Activated CD4-positive, alpha-beta memory T cell treated with anti-CD3 and anti-CD28 coated beads, Interleukin-2, amount 10 ng/mL, durations not matched to agents 7 days and 5 days (primary cell): ENCODE results near the gene ARID1B. TPM values are rescaled to one million over a fixed set of nuclear protein-coding genes. Genes with fewer than 3 reads are reported as not detected.

Experiments used
- CTCF ChIA-PET: fragments of 350-600 bp; sonication (Branson Sonifier 250); formaldehyde crosslinking; loops from one replicate; lab custom pipeline; 2021; ENCODE audit warnings: antibody characterized with exemption, inconsistent platforms; lab: Charles Lee
- POLR2A ChIA-PET: fragments of 350-600 bp; sonication (Branson Sonifier 250); formaldehyde crosslinking; loops from one replicate; lab custom pipeline; 2021; ENCODE audit warnings: antibody characterized with exemption; lab: Charles Lee
- DNase-seq: peaks from one replicate; pipeline ENCODE4 v3.0.0-alpha.2; 2020
- H3K27ac Mint-ChIP-seq: one replicate; pipeline ENCODE4 v1.8.0; 2021; ENCODE audit warnings: mild to moderate bottlenecking, mixed read lengths
- H3K27me3 Mint-ChIP-seq: one replicate; pipeline ENCODE4 v1.8.0; 2021; ENCODE audit warnings: mixed read lengths
- H3K36me3 Mint-ChIP-seq: one replicate; pipeline ENCODE4 v1.8.0; 2021; ENCODE audit warnings: low read depth, mixed read lengths
- H3K4me1 Mint-ChIP-seq: one replicate; pipeline ENCODE4 v1.8.0; 2021; ENCODE audit warnings: mixed read lengths
- H3K4me3 Mint-ChIP-seq: one replicate; pipeline ENCODE4 v1.8.0; 2021; ENCODE audit warnings: mild to moderate bottlenecking, mixed read lengths
- H3K9me3 Mint-ChIP-seq: one replicate; pipeline ENCODE4 v1.8.0; 2021; ENCODE audit warnings: mixed read lengths
- total RNA-seq, 2 experiments: library from RNA; stranded (reverse); gene quantifications; one replicate each; pipeline ENCODE4 v1.2.3, GENCODE V29; 2021

The ARID1B gene
- total RNA-seq, 2 experiments from 2014 or later: 63.4 to 65.5 TPM

DNA sequence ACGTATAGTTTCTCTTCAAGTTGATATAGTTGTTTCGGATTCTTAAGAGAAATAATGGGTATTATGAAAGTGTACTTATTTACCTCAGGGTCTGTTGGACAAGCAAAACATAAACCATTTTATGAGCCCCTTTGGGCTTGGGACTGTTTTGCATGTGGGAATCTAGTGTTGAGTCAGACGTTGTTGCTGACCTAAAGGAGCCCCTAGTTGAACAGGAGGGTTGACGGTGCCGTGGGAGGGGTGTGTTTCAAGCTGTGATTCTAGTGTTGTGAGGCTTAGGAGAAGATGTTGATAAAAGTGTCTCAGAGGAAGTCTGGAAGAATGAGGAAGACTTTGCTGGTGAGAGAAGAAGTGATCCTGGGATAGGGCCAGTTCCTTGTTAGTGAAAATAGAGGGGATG, 140.0 kb downstream of the ARID1B start:
- CTCF ChIA-PET: no interaction called here
- H3K27ac Mint-ChIP-seq: no peak overlapping the region

DNA sequence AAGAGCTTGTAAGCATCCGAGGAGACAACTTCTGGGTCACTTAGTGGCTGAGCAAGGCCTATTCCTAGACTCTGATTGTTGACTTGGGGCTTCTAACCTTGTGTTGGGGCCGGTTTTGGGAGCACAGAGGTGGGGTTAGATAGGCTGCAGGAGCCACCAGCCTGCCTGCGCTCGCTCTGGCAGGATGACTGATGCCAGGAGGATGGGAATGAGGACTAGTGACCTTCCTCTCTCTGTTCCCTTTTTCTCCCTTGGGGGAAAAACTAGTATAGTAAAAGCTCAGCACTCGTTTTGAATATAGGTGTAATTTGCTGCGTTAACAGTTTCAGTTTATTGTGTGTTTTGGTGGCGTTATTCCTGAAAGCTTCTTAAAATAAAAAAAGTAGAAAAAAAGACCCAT, 141.5 kb downstream of the ARID1B start:
- peaks cover 7% of the 10 kb centered on the region for H3K4me1 Mint-ChIP-seq
- CTCF ChIA-PET: no interaction called here
- no peak overlapping the region for H3K27ac Mint-ChIP-seq
- H3K36me3 Mint-ChIP-seq: peaks cover 12% of the 10 kb centered on the region
- POLR2A ChIA-PET: interaction anchor here (0.6 kb wide), 1 partner anchor 20 kb away, joined by 3 read pairs; no protein-coding TSS in a partner anchor
- no peaks in the 10 kb centered on the region for H3K27me3 Mint-ChIP-seq
- no peak overlapping the region for H3K4me3 Mint-ChIP-seq
- H3K9me3 Mint-ChIP-seq: no peaks in the 10 kb centered on the region
- no peak for DNase-seq

More for the DNA sequence above, 140.0 kb downstream of the ARID1B start:
- Mint-ChIP-seq H3K4me3 (no peak overlapping the region), H3K36me3 (peaks cover 10% of the 10 kb centered on the region), H3K27me3 (no peaks in the 10 kb centered on the region), H3K4me1 (peaks cover 14% of the 10 kb centered on the region), H3K9me3 (no peaks in the 10 kb centered on the region)
- DNase-seq: no peak
- POLR2A ChIA-PET: no interaction called here

DNA sequence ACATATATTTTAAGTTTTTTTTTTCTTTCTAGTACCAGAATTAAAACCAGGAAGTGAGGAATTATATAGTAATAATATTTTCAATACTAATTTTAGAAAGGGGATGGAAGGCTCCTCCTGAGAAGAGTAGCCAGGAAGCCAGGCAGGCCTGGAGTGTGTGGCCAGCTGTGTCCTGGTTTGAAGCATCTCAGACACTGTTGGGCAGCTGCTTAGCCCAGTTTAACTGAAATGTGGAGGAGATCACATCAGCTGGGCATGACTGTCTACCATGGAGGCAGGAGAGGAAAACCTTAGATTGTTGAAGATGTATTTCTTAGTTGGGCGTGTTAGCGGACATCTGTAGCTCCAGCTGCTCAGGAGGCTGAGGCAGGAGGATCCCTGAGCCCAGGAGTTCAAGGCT, 142.2 kb downstream of the ARID1B start:
- ChIA-PET POLR2A (no interaction called here), CTCF (no interaction called here)
- no peaks in the 10 kb centered on the region for H3K9me3 Mint-ChIP-seq
- no peak overlapping the region for H3K4me3 Mint-ChIP-seq
- H3K27ac Mint-ChIP-seq: no peak overlapping the region
- DNase-seq: no peak
- peaks cover 5% of the 10 kb centered on the region for H3K4me1 Mint-ChIP-seq
- H3K36me3 Mint-ChIP-seq: peaks cover 7% of the 10 kb centered on the region
- H3K27me3 Mint-ChIP-seq: no peaks in the 10 kb centered on the region

DNA sequence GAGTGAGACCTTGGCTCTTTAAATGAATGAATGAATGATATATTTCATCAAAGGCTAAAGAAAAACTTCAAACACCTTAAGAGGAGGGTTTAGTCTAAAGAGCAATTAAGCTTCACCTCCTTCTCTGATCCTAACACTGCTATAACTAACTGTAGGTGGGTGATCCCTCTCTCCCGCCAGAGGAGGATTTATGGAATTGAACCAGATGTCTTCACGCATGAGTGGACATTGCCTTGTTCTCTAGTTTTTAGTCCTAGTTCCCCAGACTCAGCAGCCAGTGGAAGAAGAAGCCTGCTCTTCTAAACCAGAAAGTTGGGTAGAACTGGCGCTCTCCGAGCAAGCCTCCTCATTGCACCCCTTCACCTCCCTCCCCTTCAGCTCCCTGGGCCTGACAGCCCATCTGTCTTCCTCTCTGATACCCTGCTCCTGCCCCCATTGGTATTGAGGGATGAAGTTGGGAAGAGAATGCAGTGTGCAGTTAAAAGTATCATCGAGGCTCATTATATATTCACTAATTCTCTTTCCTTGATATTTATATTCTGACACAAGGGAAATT, 142.7 kb downstream of the ARID1B start:
- Mint-ChIP-seq H3K27me3 (no peaks in the 10 kb centered on the region), H3K4me3 (no peak overlapping the region), H3K36me3 (peaks cover 5% of the 10 kb centered on the region), H3K27ac (no peak overlapping the region), H3K9me3 (no peaks in the 10 kb centered on the region), H3K4me1 (peaks cover 5% of the 10 kb centered on the region)
- ChIA-PET POLR2A (no interaction called here), CTCF (no interaction called here)
- no peak for DNase-seq

DNA sequence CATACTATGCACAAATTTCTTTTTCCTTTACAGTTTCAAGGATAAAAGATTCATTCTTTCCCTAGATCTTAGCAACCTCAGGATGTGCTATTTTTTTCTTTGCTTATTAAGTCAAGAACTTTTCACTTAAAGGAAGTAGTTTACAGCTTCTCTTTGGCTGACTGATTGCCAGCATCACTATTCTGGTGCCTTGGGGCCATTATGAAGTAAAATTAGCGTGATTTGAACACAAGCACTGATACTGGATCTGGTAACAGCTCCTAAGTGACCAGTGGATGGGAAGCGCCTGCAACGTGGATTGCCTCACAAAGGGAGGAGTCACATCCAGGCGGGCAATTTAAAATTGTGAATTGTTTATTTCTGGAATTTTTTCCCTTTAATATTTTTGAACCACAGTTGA, 147.1 kb downstream of the ARID1B start:
- H3K27me3 Mint-ChIP-seq: no peaks in the 10 kb centered on the region
- H3K4me3 Mint-ChIP-seq: no peak overlapping the region
- POLR2A ChIA-PET: no interaction called here
- H3K36me3 Mint-ChIP-seq: peaks cover 18% of the 10 kb centered on the region
- peaks cover 19% of the 10 kb centered on the region for H3K4me1 Mint-ChIP-seq
- H3K9me3 Mint-ChIP-seq: no peaks in the 10 kb centered on the region
- no peak for DNase-seq
- CTCF ChIA-PET: interaction anchor here (0.6 kb wide), 1 partner anchor 28 kb away, joined by 3 read pairs; no protein-coding TSS in a partner anchor
- no peak overlapping the region for H3K27ac Mint-ChIP-seq

DNA sequence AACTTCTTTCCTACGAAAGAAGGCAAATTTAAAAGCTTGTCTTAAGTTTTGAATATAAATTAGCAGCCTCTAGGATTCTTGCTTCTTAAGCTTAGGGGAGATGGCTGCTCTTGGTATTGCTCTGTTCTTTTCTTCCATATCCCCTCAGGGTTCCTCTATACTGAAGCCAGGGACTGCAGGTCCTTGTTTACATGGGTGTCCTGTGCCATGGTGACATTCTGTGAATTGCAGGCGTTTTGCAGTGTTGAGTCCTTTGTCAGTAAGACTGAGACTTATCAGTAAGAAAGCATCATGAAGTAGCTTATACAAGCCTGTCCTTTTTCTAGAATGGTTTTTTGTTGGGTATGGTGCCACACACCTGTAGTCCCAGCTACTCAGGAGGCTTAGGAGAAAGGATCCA, 147.8 kb downstream of the ARID1B start:
- CTCF ChIA-PET: interaction anchor here (0.6 kb wide), 1 partner anchor 29 kb away, joined by 3 read pairs; no protein-coding TSS in a partner anchor
- no peak for DNase-seq
- Mint-ChIP-seq H3K36me3 (peaks cover 19% of the 10 kb centered on the region), H3K4me3 (no peak overlapping the region), H3K27me3 (no peaks in the 10 kb centered on the region), H3K27ac (no peak overlapping the region), H3K4me1 (peaks cover 19% of the 10 kb centered on the region), H3K9me3 (no peaks in the 10 kb centered on the region)
- POLR2A ChIA-PET: interaction anchor here (0.6 kb wide), 1 partner anchor 299 kb away, joined by 3 read pairs; no protein-coding TSS in a partner anchor

DNA sequence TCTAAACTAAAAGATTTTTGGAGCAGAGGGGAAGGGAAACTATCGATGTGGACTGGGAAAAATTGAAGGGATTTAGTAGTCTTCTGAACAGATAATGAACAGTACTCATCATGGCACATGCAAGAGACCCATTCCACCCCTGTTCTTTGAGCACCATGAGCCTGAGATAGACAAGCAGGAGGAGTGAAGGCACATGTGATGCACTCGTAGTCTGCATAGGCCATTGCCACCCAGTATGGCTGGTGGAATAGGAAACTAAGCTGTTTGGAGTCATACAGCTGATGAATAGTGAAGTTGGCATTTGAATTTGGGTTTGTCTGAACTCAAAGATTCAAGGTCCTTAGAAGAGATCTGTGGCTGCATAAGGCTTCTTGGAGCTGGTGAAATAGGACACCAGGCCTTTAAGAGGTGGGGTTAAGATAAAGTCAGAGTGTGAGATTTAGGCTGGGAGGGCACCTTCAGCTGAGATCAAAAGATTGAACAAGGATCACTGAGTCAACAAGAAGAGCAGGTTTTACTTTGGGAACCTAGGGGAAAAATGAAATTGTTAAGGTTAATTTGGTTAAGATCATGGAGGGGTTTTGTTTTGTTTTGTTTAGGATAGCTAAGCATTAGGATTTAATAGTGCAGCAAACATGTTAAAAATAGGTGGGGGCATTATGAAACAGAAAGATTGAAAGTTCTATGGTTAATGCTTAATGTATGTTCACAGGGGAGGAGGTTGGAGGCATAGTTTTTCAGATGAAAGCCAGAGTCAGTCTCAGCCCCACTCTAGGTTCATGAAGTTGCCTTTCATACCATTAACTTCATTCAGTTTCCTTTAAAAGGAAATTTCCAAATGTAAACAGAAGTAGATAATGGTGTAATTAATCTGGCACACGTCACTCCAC, 148.8 kb downstream of the ARID1B start:
- Mint-ChIP-seq H3K27me3 (no peaks in the 10 kb centered on the region), H3K4me3 (no peak overlapping the region), H3K36me3 (peaks cover 23% of the 10 kb centered on the region), H3K27ac (no peak overlapping the region), H3K9me3 (no peaks in the 10 kb centered on the region), H3K4me1 (peaks cover 21% of the 10 kb centered on the region)
- ChIA-PET POLR2A (no interaction called here), CTCF (no interaction called here)
- DNase-seq: no peak

DNA sequence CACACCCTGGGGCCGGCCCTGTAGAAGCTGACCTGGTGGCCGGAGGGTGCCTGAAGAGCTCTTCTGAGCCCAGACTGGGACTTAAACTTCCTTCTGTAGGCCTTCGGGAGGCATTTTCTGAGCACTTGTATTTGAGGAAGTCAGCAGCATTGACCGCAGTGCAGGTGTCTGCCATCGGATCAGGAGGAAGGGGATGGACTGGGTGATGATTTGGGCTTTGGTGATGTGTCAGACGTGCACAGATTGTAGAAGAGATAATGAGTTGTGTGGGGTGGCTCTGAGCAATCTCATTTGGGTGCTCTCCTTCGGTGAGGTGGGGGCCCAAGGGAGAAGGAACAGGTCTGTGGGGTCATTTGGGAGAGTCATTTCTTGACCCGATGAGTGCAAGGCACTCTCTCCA, 150.9 kb downstream of the ARID1B start:
- ChIA-PET POLR2A (interaction anchor here (0.7 kb wide), 1 partner anchor 13 kb away, joined by 3 read pairs; no protein-coding TSS in a partner anchor), CTCF (no interaction called here)
- Mint-ChIP-seq H3K4me1 (peaks cover 29% of the 10 kb centered on the region), H3K27ac (no peak overlapping the region), H3K36me3 (peaks cover 17% of the 10 kb centered on the region), H3K9me3 (no peaks in the 10 kb centered on the region), H3K4me3 (no peak overlapping the region), H3K27me3 (no peaks in the 10 kb centered on the region)
- DNase-seq: no peak

DNA sequence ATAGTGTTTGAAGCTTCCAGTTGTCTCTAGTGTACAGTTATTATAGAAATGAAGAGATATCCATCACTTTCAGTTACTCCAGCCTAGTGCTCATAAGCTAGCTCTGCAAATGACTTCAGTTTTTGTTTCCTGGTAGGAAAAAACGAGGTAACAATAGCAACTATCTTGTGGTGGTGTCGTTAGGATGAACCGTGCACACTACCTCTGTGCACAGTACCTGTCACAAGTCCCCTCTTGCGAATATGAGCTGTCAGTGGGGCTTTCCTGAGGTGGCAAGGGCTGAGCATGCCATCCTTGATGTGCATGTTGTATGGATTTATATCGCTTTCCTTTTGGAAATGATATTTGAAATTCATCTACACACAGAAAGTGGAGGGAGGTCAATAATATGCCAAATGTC, 151.8 kb downstream of the ARID1B start:
- Mint-ChIP-seq H3K4me3 (no peak overlapping the region), H3K27ac (no peak overlapping the region), H3K36me3 (peaks cover 17% of the 10 kb centered on the region), H3K27me3 (no peaks in the 10 kb centered on the region), H3K4me1 (peaks cover 29% of the 10 kb centered on the region), H3K9me3 (no peaks in the 10 kb centered on the region)
- ChIA-PET CTCF (no interaction called here), POLR2A (no interaction called here)
- DNase-seq: no peak

DNA sequence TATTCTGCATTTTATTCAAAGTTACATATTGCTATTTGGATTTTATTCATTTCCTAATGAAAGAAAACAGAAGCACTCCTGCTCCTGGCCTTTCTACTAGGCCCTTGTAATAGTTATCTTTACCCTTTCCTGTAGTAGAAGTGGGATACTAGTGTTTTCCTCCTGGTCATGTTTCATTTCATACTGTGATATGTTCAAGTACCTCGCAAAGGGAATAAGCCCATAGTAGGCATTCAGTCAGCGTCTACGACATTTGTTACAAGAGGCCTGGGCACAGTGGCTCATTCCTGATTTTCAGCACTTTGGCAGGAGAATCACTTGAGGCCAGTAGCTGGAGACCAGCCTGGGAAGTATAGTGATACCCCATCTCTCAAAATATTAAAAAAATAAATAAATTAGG, 154.1 kb downstream of the ARID1B start:
- Mint-ChIP-seq H3K9me3 (no peaks in the 10 kb centered on the region), H3K4me3 (no peak overlapping the region), H3K4me1 (peaks cover 25% of the 10 kb centered on the region), H3K27me3 (no peaks in the 10 kb centered on the region), H3K36me3 (peaks cover 25% of the 10 kb centered on the region), H3K27ac (no peak overlapping the region)
- no peak for DNase-seq
- ChIA-PET POLR2A (no interaction called here), CTCF (no interaction called here)

DNA sequence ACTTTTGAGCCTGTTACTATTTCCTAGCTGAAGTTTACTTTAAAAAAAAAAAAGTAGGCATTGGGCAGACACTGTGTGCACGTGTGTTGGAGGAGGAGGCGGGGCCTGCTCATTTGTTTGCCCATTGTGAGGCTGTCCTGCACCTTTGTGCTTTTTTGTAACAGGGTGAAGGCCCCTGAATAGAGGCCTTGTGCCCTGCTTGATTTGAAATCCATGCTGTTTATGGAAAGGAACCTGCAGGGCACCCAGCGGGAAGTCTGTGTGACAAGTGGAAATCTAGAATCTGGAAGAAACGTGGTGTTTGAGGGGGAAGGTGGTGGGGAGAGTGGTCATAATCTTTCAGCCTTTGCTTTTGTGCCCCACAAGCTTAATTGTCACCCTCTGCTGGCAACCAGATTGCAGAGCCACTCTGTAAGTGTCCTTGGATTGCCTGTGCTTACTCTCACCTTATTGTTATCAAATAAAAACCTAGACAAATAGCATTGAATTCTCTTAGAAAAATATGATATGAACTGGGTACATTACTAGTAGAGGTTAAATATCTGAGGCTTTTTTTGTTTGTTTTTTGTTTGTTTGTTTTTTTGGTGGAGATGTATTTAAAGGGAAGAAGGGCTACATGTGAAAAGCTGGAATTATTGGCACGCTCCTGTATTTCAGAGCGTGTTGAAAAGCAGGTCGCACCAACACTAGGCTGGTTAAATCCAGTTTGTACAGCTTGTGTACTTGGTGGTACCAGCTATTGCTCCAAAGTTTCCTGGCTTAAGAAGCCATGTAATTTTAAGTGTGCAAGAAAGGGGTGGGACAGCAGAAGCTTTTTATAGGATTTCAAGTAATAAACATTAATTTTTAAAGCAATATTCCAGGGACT, 156.3 kb downstream of the ARID1B start:
- H3K4me1 Mint-ChIP-seq: peaks cover 22% of the 10 kb centered on the region
- no peak overlapping the region for H3K4me3 Mint-ChIP-seq
- H3K27me3 Mint-ChIP-seq: no peaks in the 10 kb centered on the region
- ChIA-PET POLR2A (no interaction called here), CTCF (no interaction called here)
- no peaks in the 10 kb centered on the region for H3K9me3 Mint-ChIP-seq
- H3K36me3 Mint-ChIP-seq: peaks cover 28% of the 10 kb centered on the region
- H3K27ac Mint-ChIP-seq: no peak overlapping the region
- DNase-seq: no peak

DNA sequence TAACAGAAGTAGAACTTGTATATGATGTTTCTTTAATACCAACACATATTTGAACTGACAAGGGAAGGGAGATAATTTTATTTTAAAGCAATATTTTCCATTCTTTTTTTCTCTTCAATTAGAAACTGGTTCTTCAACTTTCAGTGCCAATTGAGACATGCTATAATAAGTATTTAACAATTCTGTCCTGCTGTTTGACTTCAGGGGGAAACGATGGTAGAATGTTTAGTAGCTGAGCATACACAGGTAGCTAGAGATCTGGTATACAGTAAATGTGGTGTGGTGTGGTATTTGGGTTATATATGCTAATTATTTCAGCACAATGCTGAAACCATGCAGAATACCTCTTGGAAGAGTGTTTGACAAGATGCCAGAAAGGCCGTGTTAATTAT, 156.9 kb downstream of the ARID1B start:
- POLR2A ChIA-PET: no interaction called here
- Mint-ChIP-seq H3K27me3 (no peaks in the 10 kb centered on the region), H3K27ac (no peak overlapping the region), H3K36me3 (peaks cover 25% of the 10 kb centered on the region), H3K4me3 (no peak overlapping the region), H3K9me3 (no peaks in the 10 kb centered on the region), H3K4me1 (peaks cover 19% of the 10 kb centered on the region)
- DNase-seq: no peak
- CTCF ChIA-PET: no interaction called here

DNA sequence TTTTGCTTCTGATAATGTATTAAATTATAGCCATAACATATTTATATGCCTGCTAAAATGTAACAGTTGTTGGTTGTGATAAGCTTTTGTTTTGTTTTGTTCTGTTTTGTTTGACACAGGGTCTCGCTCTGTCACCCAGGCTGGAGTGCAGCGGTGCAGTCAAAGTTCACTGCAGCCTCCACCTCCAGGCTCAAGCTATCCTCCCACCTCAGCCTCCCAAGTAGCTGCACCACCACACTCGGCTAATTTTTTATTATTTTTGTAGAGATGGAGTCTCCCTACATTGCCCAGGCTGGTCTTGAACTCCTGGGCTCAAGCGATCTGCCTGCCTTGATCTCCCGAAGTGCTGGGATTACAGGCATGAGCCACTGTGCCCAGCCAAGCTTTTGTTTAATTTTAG, 157.8 kb downstream of the ARID1B start:
- H3K36me3 Mint-ChIP-seq: peaks cover 23% of the 10 kb centered on the region
- CTCF ChIA-PET: interaction anchor here (0.6 to 1.2 kb wide), 2 partner anchors 24 to 166 kb away, joined by 3 to 4 read pairs; no protein-coding TSS in a partner anchor

More for the DNA sequence above, 157.8 kb downstream of the ARID1B start:
- POLR2A ChIA-PET: no interaction called here
- Mint-ChIP-seq H3K27me3 (no peaks in the 10 kb centered on the region), H3K27ac (no peak overlapping the region), H3K4me1 (peaks cover 18% of the 10 kb centered on the region), H3K4me3 (no peak overlapping the region), H3K9me3 (no peaks in the 10 kb centered on the region)
- no peak for DNase-seq
